Mesothelial cell of epicardium (in vitro differentiated cells): ENCODE measurements around the gene CBLC. TPM values are rescaled to one million over a fixed set of nuclear protein-coding genes. Genes with fewer than 3 reads are reported as not detected.

Experiments
- DNase-seq, 2 experiments: peaks; one replicate each; pipeline ENCODE4 v3.0.0; 2021; ENCODE audit warnings: low spot score in 2 of 2; ENCODE audit not compliant: unreplicated experiment in 2 of 2
- H3K27ac Mint-ChIP-seq: 2 replicates; pipeline ENCODE4 v1.8.0; 2021; ENCODE audit warnings: mixed read lengths
- H3K27me3 Mint-ChIP-seq: 2 replicates; pipeline ENCODE4 v1.8.0; 2021; ENCODE audit warnings: low read depth, mixed read lengths
- H3K36me3 Mint-ChIP-seq: 2 replicates; pipeline ENCODE4 v1.8.0; 2021; ENCODE audit warnings: mixed read lengths
- H3K4me1 Mint-ChIP-seq: 2 replicates; pipeline ENCODE4 v1.8.0; 2021; ENCODE audit warnings: mixed read lengths
- H3K4me3 Mint-ChIP-seq: 2 replicates; pipeline ENCODE4 v1.8.0; 2021; ENCODE audit warnings: mild to moderate bottlenecking, moderate library complexity, mixed read lengths
- H3K9me3 Mint-ChIP-seq: 2 replicates; pipeline ENCODE4 v1.8.0; 2021; ENCODE audit warnings: mixed read lengths
- total RNA-seq: library from RNA; stranded (reverse); gene quantifications from 3 replicates; pipeline ENCODE4 v1.2.1, GENCODE V29; 2021
- TF ChIP-seq, protein P1 (sequence below): fragments of 200-600 bp; sonication (generic); IDR thresholded peaks from one replicate; pipeline ENCODE4 v1.5.0; 2021; ENCODE audit warnings: antibody characterized with exemption; ENCODE audit not compliant: unreplicated experiment

Gene CBLC
- total RNA-seq, 1 donor from 2014 or later, result 8.8 TPM

DNA sequence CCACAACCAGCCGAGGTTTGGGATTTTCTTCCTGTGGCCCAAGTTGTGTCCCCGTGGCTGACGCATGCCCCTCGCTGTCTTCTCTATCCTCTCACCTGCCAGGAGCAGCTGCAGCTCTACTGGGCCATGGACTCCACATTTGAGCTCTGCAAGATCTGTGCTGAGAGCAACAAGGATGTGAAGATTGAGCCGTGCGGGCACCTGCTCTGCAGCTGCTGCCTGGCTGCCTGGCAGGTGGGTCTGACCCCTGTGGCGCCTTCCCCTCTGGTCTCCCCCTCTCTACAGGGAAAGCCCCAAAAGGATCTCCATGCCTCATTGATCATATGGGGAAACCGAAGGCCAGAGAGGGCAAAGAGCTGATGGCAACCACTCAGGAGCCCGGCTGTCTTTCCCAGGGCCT is 14.6 kb downstream of the CBLC start:
- Mint-ChIP-seq H3K36me3 (peaks cover 5% of the 10 kb centered on the region), H3K4me3 (no peak overlapping the region), H3K9me3 (no peaks in the 10 kb centered on the region), H3K4me1 (peaks cover 7% of the 10 kb centered on the region), H3K27ac (no peak overlapping the region), H3K27me3 (no peaks in the 10 kb centered on the region)
- no peak for DNase-seq
- TF ChIP-seq, protein P1, sequence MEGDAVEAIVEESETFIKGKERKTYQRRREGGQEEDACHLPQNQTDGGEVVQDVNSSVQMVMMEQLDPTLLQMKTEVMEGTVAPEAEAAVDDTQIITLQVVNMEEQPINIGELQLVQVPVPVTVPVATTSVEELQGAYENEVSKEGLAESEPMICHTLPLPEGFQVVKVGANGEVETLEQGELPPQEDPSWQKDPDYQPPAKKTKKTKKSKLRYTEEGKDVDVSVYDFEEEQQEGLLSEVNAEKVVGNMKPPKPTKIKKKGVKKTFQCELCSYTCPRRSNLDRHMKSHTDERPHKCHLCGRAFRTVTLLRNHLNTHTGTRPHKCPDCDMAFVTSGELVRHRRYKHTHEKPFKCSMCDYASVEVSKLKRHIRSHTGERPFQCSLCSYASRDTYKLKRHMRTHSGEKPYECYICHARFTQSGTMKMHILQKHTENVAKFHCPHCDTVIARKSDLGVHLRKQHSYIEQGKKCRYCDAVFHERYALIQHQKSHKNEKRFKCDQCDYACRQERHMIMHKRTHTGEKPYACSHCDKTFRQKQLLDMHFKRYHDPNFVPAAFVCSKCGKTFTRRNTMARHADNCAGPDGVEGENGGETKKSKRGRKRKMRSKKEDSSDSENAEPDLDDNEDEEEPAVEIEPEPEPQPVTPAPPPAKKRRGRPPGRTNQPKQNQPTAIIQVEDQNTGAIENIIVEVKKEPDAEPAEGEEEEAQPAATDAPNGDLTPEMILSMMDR, result no peak

DNA sequence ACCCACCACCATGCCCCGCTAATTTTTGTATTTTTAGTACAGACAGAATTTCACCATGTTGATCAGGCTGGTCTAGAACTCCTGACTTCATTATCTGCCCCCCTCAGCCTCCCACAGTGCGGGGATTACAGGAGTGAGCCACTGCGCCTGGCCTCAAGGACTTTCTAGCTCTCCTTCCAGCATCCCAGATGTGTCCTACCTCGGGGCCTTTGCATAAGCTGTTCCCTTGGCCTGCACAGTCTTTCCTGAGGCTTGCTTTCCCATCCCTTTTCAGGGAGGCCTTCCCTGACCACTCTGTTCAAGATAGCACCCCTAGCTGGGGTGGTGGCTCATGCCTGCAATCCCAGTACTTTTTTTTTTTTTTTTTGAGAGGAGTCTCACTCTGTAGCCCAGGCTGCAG is 16.9 kb downstream of the CBLC start:
- Mint-ChIP-seq H3K4me3 (no peak overlapping the region), H3K36me3 (peaks cover 8% of the 10 kb centered on the region), H3K27me3 (no peaks in the 10 kb centered on the region), H3K27ac (no peak overlapping the region), H3K9me3 (no peaks in the 10 kb centered on the region), H3K4me1 (peaks cover 7% of the 10 kb centered on the region)
- TF ChIP-seq, protein P1, result no peak
- no peak for DNase-seq

DNA sequence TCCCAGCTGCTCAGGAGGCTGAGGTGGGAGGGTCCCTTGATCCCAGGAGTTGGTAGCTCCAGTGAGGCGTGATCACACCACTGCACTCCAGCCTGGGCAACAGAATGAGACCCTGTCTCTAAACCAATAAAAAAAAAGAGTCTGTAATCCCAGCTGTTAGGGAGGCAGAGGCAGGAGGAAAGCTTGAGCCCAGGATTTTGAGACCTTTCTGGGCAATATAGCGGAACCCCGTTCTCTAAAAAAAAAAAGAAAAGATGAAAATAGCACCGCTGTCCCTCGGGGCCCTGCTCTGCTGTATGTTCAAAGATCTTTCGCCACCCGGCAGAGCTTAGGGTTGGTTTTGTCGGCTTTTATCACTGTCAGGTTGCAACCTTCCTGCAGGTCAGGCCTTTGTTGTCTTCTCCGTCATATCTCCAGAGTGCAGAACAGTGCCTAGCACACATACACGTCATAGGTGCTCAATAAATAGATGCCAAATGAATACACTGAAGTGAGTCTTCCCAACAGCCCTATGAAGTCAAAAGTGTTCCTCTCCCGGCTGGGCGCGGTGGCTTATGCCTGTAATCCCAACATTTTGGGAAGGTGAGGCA is 17.8 kb downstream of the CBLC start:
- H3K4me3 Mint-ChIP-seq, result no peak overlapping the region
- H3K27ac Mint-ChIP-seq, result no peak overlapping the region
- no peaks in the 10 kb centered on the region for H3K9me3 Mint-ChIP-seq
- peaks cover 8% of the 10 kb centered on the region for H3K36me3 Mint-ChIP-seq
- DNase-seq, result no peak
- H3K4me1 Mint-ChIP-seq, result peaks cover 7% of the 10 kb centered on the region
- no peaks in the 10 kb centered on the region for H3K27me3 Mint-ChIP-seq
- TF ChIP-seq, protein P1, result no peak

DNA sequence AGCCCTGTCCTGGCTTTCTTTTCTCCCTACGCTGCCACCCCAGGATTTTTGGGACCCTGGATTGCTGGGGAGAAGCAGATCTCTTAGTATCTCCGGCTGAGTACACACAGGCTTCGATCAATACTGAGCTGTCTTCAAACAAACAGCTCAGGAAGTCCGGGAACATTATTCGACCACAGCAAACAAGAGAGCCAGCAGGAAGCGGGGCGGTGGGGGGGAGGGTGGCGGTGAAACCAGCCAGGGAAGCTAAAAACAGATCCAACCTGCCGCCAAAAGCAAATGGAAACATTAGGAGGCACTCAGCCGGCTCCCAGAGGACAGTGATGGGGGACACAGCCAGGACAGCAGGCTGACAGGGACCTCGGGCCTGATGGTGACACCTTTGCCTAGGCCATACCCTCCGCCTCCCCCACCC is 19.0 kb downstream of the CBLC start:
- Mint-ChIP-seq H3K9me3 (no peaks in the 10 kb centered on the region), H3K36me3 (peaks cover 8% of the 10 kb centered on the region), H3K4me3 (no peak overlapping the region), H3K27me3 (no peaks in the 10 kb centered on the region), H3K27ac (peak overlapping the region; percentile 93), H3K4me1 (peaks cover 7% of the 10 kb centered on the region)
- DNase-seq, result no peak
- TF ChIP-seq, protein P1, result no peak

DNA sequence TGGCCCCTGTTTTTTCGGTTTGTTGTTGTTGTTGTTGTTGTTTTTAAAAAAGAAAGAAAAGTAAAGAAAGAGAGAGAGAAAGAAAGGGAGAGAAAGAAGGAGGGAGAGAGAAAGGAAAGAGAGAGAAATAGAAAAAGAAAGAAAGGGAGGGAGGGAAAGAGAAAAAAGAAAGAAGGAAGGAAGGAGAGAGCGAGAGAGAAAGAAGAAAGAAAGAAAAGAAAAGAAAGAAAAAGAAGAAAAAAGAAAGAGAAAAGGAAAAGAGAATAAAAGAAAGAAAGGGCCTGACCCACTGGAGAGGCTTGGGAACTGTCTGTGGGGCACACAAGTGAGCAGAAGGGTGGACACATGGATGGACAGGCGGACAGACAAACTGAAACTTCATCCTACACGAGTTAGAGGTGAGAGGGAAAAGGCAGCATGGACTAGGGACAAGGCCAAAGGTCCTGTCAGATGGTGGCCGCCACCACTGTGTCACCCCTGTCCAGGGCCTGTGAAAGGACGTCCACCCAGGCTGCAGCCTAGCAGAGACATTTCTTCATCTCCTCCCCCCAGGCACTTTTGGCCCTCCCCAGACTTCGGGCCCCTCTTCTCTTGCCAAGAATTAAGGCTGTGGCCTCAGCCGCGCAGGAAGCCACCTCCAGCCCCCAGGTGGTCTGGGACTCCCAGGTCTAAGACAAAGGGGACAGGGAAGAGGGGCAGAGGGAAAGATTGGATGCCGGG is 22.1 kb downstream of the CBLC start:
- Mint-ChIP-seq H3K4me3 (no peak overlapping the region), H3K4me1 (peaks cover 7% of the 10 kb centered on the region), H3K27me3 (no peaks in the 10 kb centered on the region), H3K9me3 (no peaks in the 10 kb centered on the region), H3K36me3 (peaks cover 8% of the 10 kb centered on the region), H3K27ac (peak overlapping the region; percentile 67)
- TF ChIP-seq, protein P1, result no peak
- no peak for DNase-seq
